Fibroblast of lung (primary cell): ENCODE data around the gene SLC25A28. TPM values are rescaled to one million over a fixed set of nuclear protein-coding genes. Genes with fewer than 3 reads are reported as not detected.

Experiments
- DNase-seq, 2 donors: peaks; one replicate each; pipeline versions ENCODE4 v3.0.0 to v3.0.0-alpha.2; 2010; ENCODE audit warnings: low read depth in 2 of 2
- H2AFZ ChIP-seq: 2 replicates; pipeline ENCODE4 v1.5.1; 2012; ENCODE audit warnings: low read length, control low read depth, inconsistent platforms
- H3K27ac ChIP-seq: 2 replicates; pipeline ENCODE4 v1.5.1; 2011; ENCODE audit warnings: low read length, control low read depth; ENCODE audit not compliant: insufficient read depth
- H3K27me3 ChIP-seq: 2 replicates; pipeline ENCODE4 v1.5.1; 2011; ENCODE audit warnings: mild to moderate bottlenecking, low read length; ENCODE audit not compliant: control insufficient read depth, insufficient read depth
- H3K36me3 ChIP-seq: 2 replicates; pipeline ENCODE4 v1.5.1; 2011; ENCODE audit warnings: low read length; ENCODE audit not compliant: control insufficient read depth, insufficient read depth
- H3K4me1 ChIP-seq: 2 replicates; pipeline ENCODE4 v1.5.1; 2011; ENCODE audit warnings: low read length; ENCODE audit not compliant: control insufficient read depth, insufficient read depth; ENCODE audit errors: extremely low read depth
- H3K4me2 ChIP-seq: 2 replicates; pipeline ENCODE4 v1.5.1; 2011; ENCODE audit warnings: low read length, control low read depth; ENCODE audit not compliant: insufficient read depth; ENCODE audit errors: extremely low read depth
- H3K4me3 ChIP-seq, 4 experiments: fragments of 200-600 bp in 1 of 4; sonication (generic) in 1 of 4; replicated peaks in 1 of 4; 2 replicates each; pipeline ENCODE4 v1.5.1; 2011 to 2016; ENCODE audit warnings: low read length in 4 of 4, low read depth in 3 of 4, mild to moderate bottlenecking in 3 of 4, control low read depth in 2 of 4, inconsistent platforms in 1 of 4, mixed read lengths in 1 of 4; ENCODE audit not compliant: insufficient read depth in 1 of 4; ENCODE audit errors: control extremely low read depth in 1 of 4
- H3K79me2 ChIP-seq: 2 replicates; pipeline ENCODE4 v1.5.1; 2012; ENCODE audit warnings: mild to moderate bottlenecking, low read length, inconsistent platforms; ENCODE audit not compliant: control insufficient read depth, insufficient read depth
- H3K9ac ChIP-seq: 2 replicates; pipeline ENCODE4 v1.5.1; 2011; ENCODE audit warnings: mild to moderate bottlenecking, low read length, control low read depth; ENCODE audit not compliant: insufficient read depth
- H3K9me3 ChIP-seq: 2 replicates; pipeline ENCODE4 v1.5.1; 2012; ENCODE audit warnings: low read depth, low read length; ENCODE audit not compliant: control insufficient read depth, insufficient read depth
- H4K20me1 ChIP-seq: 2 replicates; pipeline ENCODE4 v1.5.1; 2011; ENCODE audit warnings: low read length; ENCODE audit not compliant: control insufficient read depth, insufficient read depth; ENCODE audit errors: extremely low read depth
- CTCF ChIP-seq, 2 donors: IDR thresholded peaks in 1 of 2; conservative IDR thresholded peaks in 1 of 2; 1 replicate in 1 of 2; 2 replicates in 1 of 2; pipeline ENCODE4 v1.5.1; 2011 to 2012; ENCODE audit warnings: low read length in 2 of 2, control low read depth in 1 of 2, inconsistent platforms in 1 of 2, low read depth in 1 of 2, mild to moderate bottlenecking in 1 of 2
- EZH2 ChIP-seq: IDR thresholded peaks from 2 replicates; pipeline ENCODE4 v1.5.1; 2012; ENCODE audit warnings: low read length, control low read depth, mild to moderate bottlenecking; ENCODE audit errors: missing control alignments
- polyA plus RNA-seq, 2 donors: library from polyadenylated mRNA; depleted of rRNA in 1 of 2; stranded (reverse) in 1 of 2; unstranded in 1 of 2; fragments of >200 nt; gene quantifications; 2 replicates each; pipeline ENCODE4 v1.2.1, GENCODE V29; 2011 to 2012; ENCODE audit warnings: missing spikeins in 1 of 2
- total RNA-seq: library from RNA; depleted of rRNA; stranded (reverse); fragments of >200 nt; gene quantifications from 2 replicates; pipeline ENCODE4 v1.2.1, GENCODE V29; 2014

SLC25A28 gene
- total and polyA plus RNA-seq, 2 donors (not counting 1 experiment from before 2014, with no cell fraction given) = 19.8 to 30.7 TPM

DNA sequence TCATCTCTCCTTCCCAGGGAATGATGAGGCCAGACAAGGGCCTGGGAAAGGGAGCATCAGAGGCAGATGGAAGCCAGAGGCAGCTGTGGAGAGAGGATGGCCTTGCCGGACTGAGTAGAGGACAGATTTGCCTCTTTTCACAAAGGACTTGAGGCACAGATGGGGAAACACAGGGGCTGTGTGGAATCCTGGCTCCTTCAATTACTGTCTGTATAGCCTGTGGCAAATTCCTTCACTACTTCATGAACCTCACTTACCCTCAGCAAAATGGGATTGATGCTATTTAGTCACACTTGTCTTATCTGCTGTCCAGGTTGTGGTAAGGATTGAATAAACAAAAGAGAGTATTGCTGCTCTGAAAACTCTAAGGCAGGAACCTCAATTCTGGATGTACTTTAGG, 40.3 kb downstream of the SLC25A28 start:
- DNase-seq = no peak
- no peaks in the 10 kb centered on the region for H4K20me1 ChIP-seq
- no peaks in the 10 kb centered on the region for H3K4me1 ChIP-seq
- H3K79me2 ChIP-seq = no peaks in the 10 kb centered on the region
- H3K9ac ChIP-seq = no peak overlapping the region
- no peaks in the 10 kb centered on the region for H3K36me3 ChIP-seq
- no peaks in the 10 kb centered on the region for H3K9me3 ChIP-seq
- no peak for TF ChIP-seq CTCF (conservative IDR thresholded peaks at IDR 0.05 in 1 of 2, IDR thresholded peaks at IDR 0.05 in 1 of 2; ENCODE audit: low read depth in 1 of 2, low read length in 2 of 2)
- no peak for TF ChIP-seq EZH2
- H2AFZ ChIP-seq = no peak overlapping the region
- no peak overlapping the region for H3K4me3 ChIP-seq
- H3K27me3 ChIP-seq = peaks cover 17% of the 10 kb centered on the region
- no peak overlapping the region for H3K4me2 ChIP-seq
- H3K27ac ChIP-seq = no peak overlapping the region

- H3K4me1 ChIP-seq = no peaks in the 10 kb centered on the region
- no peak overlapping the region for H3K27ac ChIP-seq
- DNase-seq = no peak
- H3K4me2 ChIP-seq = no peak overlapping the region
- no peaks in the 10 kb centered on the region for H3K79me2 ChIP-seq
- no peaks in the 10 kb centered on the region for H4K20me1 ChIP-seq
- no peak overlapping the region for H2AFZ ChIP-seq
- no peak overlapping the region for H3K4me3 ChIP-seq
- no peak overlapping the region for H3K9ac ChIP-seq
- no peaks in the 10 kb centered on the region for H3K36me3 ChIP-seq
- no peaks in the 10 kb centered on the region for H3K9me3 ChIP-seq
- H3K27me3 ChIP-seq = no peaks in the 10 kb centered on the region
- TF ChIP-seq CTCF (conservative IDR thresholded peaks at IDR 0.05 in 1 of 2, IDR thresholded peaks at IDR 0.05 in 1 of 2; ENCODE audit: low read depth in 1 of 2, low read length in 2 of 2) (no peak), EZH2 (no peak)
Measured at GRCh38 chr10:99573790-99574189, 46.4 kb downstream of the SLC25A28 start.

- Histone ChIP-seq H3K4me2 (no peak overlapping the region), H3K9me3 (no peaks in the 10 kb centered on the region), H3K4me1 (no peaks in the 10 kb centered on the region), H3K79me2 (no peaks in the 10 kb centered on the region), H3K27me3 (no peaks in the 10 kb centered on the region), H4K20me1 (no peaks in the 10 kb centered on the region), H3K27ac (no peak overlapping the region), H3K36me3 (no peaks in the 10 kb centered on the region), H2AFZ (no peak overlapping the region), H3K4me3 (no peak overlapping the region), H3K9ac (no peak overlapping the region)
- DNase-seq = no peak
- TF ChIP-seq EZH2 = no peak
- TF ChIP-seq CTCF (conservative IDR thresholded peaks at IDR 0.05 in 1 of 2, IDR thresholded peaks at IDR 0.05 in 1 of 2; ENCODE audit: low read depth in 1 of 2, low read length in 2 of 2) = no peak
Measured at GRCh38 chr10:99571816-99572215, 48.4 kb downstream of the SLC25A28 start.
